IPS DF 6.9 (cell line): ENCODE results near the gene TAOK3.
"Not testable (repeated sequence)": the region's sequence is repeated elsewhere in the genome, so short reads cannot be mapped to it uniquely, and the experiment has no call there.

Experiments
- DNase-seq: peaks from one replicate; pipeline ENCODE4 v3.0.0-alpha.2; 2013; ENCODE audit warnings: low read depth, low spot score
- H3K27ac ChIP-seq: one replicate; pipeline ENCODE4 v1.5.1; 2013; ENCODE audit warnings: low read length, control low read depth
- H3K27me3 ChIP-seq: 2 replicates; pipeline ENCODE4 v1.6.1; 2013; ENCODE audit warnings: mild to moderate bottlenecking, low read length; ENCODE audit not compliant: control insufficient read depth, insufficient read depth
- H3K36me3 ChIP-seq: 2 replicates; pipeline ENCODE4 v1.6.1; 2013; ENCODE audit warnings: low read length; ENCODE audit not compliant: control insufficient read depth, insufficient read depth
- H3K4me1 ChIP-seq: 2 replicates; pipeline ENCODE4 v1.6.1; 2013; ENCODE audit warnings: low read length; ENCODE audit not compliant: control insufficient read depth, insufficient read depth
- H3K4me3 ChIP-seq: 2 replicates; pipeline ENCODE4 v1.5.1; 2013; ENCODE audit warnings: mild to moderate bottlenecking, low read length
- H3K9me3 ChIP-seq: 2 replicates; pipeline ENCODE4 v1.6.1; 2013; ENCODE audit warnings: low read length, inconsistent platforms; ENCODE audit not compliant: control insufficient read depth, insufficient read depth
- WGBS: extraction: QIAGEN DNeasy Blood & Tissue Kit; methylation state at CpG from one replicate; pipeline ENCODE4 v1.1.7; 2013; ENCODE audit warnings: mixed read lengths, missing lambda C conversion rate; ENCODE audit not compliant: insufficient read length, insufficient coverage; 5-methylcytosine and 5-hydroxymethylcytosine counted together

The TAOK3 gene

DNA sequence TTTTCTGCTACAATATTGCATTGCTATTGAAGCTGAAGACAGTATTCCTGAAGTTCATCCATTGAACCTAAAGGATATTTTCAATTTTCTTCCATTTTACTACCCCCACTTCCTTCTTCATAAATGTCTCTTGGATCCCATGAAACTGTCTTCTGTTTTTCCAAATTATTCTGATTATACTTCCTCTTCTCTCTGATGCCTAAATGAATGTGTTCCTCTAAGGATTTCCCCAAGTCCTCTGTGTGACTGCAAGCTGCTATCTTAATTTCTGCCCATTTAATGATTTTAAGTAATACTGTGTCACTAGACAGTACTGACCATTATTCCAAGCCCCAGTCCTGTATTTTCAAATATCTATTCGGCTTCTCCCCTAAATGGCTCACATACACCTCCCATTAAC lies 102.9 kb downstream of the TAOK3 start:
- Histone ChIP-seq H3K9me3 (no peaks in the 10 kb centered on the region), H3K36me3 (no peaks in the 10 kb centered on the region), H3K4me1 (no peaks in the 10 kb centered on the region), H3K27ac (no peak overlapping the region), H3K27me3 (no peaks in the 10 kb centered on the region), H3K4me3 (no peak overlapping the region)
- WGBS = no CpG with 5 or more reads among the region's 1 CpG
- DNase-seq = no peak

DNA sequence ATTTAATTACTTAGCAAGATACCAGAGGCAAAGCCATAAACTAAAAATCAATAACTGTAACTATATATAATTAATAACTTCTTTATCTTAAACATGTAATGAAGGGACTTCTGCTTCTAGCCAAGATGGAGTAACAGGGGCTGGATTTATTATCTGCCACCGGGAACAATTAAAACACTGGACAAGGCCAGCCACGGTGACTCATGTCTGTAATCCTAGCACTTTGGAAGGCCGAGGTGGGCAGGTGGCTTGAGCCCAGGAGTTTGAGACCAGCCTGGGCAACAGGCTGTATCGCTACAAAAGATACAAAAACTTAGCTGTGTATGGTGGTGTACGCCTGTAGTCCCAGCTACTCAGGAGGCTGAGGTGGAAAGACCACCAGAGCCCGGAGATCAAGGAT lies 113.6 kb downstream of the TAOK3 start:
- H3K9me3 ChIP-seq = no peaks in the 10 kb centered on the region
- WGBS = no CpG with 5 or more reads among the region's 6 CpGs
- no peaks in the 10 kb centered on the region for H3K36me3 ChIP-seq
- no peak overlapping the region for H3K27ac ChIP-seq
- H3K4me1 ChIP-seq = no peaks in the 10 kb centered on the region
- H3K27me3 ChIP-seq = no peaks in the 10 kb centered on the region
- no peak for DNase-seq
- no peak overlapping the region for H3K4me3 ChIP-seq

DNA sequence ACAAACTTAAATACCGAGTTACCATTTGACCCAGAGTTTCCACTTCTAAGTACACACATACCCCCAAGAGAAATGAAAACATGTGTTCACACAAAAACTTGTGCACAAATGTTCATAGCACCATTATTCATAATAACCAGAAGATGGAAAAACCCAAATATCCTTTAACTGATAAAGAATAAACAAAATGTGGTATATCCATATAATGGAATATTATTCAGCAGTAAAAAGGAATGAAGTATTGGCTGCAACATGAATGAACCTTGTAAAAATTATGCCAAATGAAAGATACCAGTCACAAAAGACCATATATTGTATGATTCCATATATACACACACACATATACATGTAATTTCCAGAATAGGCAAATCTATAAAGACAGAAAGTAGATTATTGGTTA lies 116.4 kb downstream of the TAOK3 start:
- Histone ChIP-seq H3K4me3 (no peak overlapping the region), H3K9me3 (no peaks in the 10 kb centered on the region), H3K36me3 (no peaks in the 10 kb centered on the region), H3K27me3 (no peaks in the 10 kb centered on the region), H3K4me1 (no peaks in the 10 kb centered on the region), H3K27ac (no peak overlapping the region)
- WGBS = no CpG with 5 or more reads among the region's 1 CpG
- no peak for DNase-seq

- no peaks in the 10 kb centered on the region for H3K9me3 ChIP-seq
- no peaks in the 10 kb centered on the region for H3K27me3 ChIP-seq
- no peaks in the 10 kb centered on the region for H3K36me3 ChIP-seq
- no peaks in the 10 kb centered on the region for H3K4me1 ChIP-seq
- H3K27ac ChIP-seq = no peak overlapping the region
- no peak overlapping the region for H3K4me3 ChIP-seq
- DNase-seq = no peak
- WGBS = no CpG with 5 or more reads among the region's 1 CpG
These were observed 123.2 kb downstream of the TAOK3 start for GRCh38 chr12:118249547-118249946.

DNA sequence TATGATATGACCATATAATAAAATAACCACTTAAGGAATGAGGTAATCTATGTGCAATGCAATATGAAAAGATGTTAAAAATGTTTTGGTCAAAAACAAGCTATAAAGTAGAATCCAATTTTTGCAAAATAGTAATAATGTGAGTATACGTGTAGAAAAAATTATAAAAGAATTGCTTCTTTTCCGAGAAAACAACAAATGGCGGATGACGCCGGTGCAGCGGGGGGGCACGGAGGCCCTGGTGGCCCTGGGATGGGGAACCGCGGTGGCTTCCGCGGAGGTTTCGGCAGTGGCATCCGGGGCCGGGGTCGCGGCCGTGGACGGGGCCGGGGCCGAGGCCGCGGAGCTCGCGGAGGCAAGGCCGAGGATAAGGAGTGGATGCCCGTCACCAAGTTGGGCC lies 126.8 kb downstream of the TAOK3 start:
- 100% methylated on average over 1 of the region's 26 CpGs for WGBS
- DNase-seq, H3K4me3 ChIP-seq, H3K27me3 ChIP-seq, H3K9me3 ChIP-seq, H3K4me1 ChIP-seq, H3K36me3 ChIP-seq, H3K27ac ChIP-seq: not testable (repeated sequence)

DNA sequence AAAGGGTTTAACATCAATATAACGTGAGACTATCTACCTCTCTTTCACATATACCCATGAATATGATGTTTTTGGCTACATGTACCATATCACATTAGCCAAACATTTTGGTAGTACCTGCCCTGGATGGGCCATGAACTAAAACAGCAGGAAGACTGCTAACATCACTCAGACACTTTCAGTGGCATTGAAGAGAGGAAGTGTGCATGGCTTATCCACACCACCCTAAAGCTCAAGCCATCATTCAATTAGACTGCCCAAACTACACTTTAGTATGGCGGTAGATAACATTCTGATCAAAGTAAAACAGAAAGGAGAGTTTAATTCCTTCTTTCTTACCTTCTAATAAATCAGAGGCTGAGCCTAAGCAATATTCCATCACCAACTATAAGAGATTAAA lies 133.8 kb downstream of the TAOK3 start:
- Histone ChIP-seq H3K9me3 (no peaks in the 10 kb centered on the region), H3K27ac (no peak overlapping the region), H3K36me3 (no peaks in the 10 kb centered on the region), H3K4me1 (no peaks in the 10 kb centered on the region), H3K27me3 (no peaks in the 10 kb centered on the region), H3K4me3 (no peak overlapping the region)
- DNase-seq = no peak
- no CpG with 5 or more reads among the region's 2 CpGs for WGBS

DNA sequence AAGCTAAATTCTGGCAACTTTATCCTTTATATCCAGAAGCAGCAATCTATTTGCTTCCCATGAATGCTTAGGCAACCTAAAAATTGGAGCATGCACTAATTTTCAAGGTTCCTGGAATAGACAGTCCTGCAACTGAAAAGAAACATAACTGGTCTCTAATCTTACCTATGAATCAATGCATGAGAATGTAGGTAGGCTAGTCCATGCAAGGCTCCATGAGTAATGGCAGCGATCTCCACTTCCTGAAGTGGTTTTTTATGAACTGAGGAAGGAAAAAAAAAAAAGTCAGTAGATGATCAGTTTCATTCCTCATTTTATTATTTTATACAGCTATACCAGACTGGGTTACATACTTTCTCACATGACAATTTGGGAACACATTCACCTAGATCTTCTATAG lies 134.8 kb downstream of the TAOK3 start:
- Histone ChIP-seq H3K27me3 (no peaks in the 10 kb centered on the region), H3K27ac (no peak overlapping the region), H3K9me3 (no peaks in the 10 kb centered on the region), H3K4me3 (no peak overlapping the region), H3K4me1 (no peaks in the 10 kb centered on the region), H3K36me3 (no peaks in the 10 kb centered on the region)
- no peak for DNase-seq
- no CpG with 5 or more reads among the region's 1 CpG for WGBS

DNA sequence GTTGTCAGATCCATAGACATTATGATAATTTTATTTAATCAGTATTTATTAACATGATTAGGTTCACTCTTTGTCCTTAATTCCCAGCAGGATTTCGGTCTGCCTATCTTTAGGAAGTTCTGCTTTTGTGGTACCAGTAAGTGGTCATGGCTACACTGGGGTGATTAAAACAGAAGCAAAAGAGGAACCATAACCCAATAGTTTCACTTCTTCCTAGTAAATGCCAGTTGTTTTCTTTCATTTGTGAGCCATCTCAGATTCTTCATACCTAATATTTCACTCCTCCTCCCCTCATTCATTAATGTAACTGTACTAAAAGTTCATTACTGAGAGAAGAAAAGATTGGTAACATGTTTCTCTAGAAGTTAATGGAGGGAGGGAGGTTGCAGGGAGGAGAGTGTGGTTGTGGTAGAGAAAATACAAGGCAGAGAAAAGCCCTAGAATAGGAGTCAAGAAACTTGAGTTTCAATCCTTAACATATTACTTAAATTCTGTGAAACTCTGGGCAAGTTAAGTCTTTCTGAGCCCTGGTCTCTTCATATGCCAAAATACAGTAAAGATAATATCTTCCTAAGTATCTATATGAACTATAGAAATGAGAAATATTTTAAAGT lies 135.5 kb downstream of the TAOK3 start:
- Histone ChIP-seq H3K4me3 (no peak overlapping the region), H3K36me3 (no peaks in the 10 kb centered on the region), H3K27ac (no peak overlapping the region), H3K4me1 (no peaks in the 10 kb centered on the region), H3K27me3 (no peaks in the 10 kb centered on the region), H3K9me3 (no peaks in the 10 kb centered on the region)
- WGBS = no CpG with 5 or more reads among the region's 1 CpG
- no peak for DNase-seq

- no peaks in the 10 kb centered on the region for H3K4me1 ChIP-seq
- H3K4me3 ChIP-seq = no peak overlapping the region
- no peak overlapping the region for H3K27ac ChIP-seq
- no peaks in the 10 kb centered on the region for H3K9me3 ChIP-seq
- no peaks in the 10 kb centered on the region for H3K27me3 ChIP-seq
- DNase-seq = no peak
- H3K36me3 ChIP-seq = no peaks in the 10 kb centered on the region
These were observed 152.0 kb downstream of the TAOK3 start for GRCh38 chr12:118220702-118221101.

- no peak for DNase-seq
- Histone ChIP-seq H3K27me3 (no peaks in the 10 kb centered on the region), H3K36me3 (no peaks in the 10 kb centered on the region), H3K27ac (no peak overlapping the region), H3K4me1 (no peaks in the 10 kb centered on the region), H3K4me3 (no peak overlapping the region), H3K9me3 (no peaks in the 10 kb centered on the region)
- no CpG with 5 or more reads among the region's 7 CpGs for WGBS
These were observed 152.9 kb downstream of the TAOK3 start for GRCh38 chr12:118219772-118220171.

- no peak overlapping the region for H3K4me3 ChIP-seq
These were observed 153.6 kb downstream of the TAOK3 start for GRCh38 chr12:118219106-118219505.

More at GRCh38 chr12:118219106-118219505, 153.6 kb downstream of the TAOK3 start:
- WGBS = no CpG with 5 or more reads among the region's 5 CpGs
- H3K27ac ChIP-seq = no peak overlapping the region
- no peaks in the 10 kb centered on the region for H3K36me3 ChIP-seq
- DNase-seq = no peak
- H3K4me1 ChIP-seq = no peaks in the 10 kb centered on the region
- H3K9me3 ChIP-seq = no peaks in the 10 kb centered on the region
- no peaks in the 10 kb centered on the region for H3K27me3 ChIP-seq
